Activated T-cell treated with anti-CD3 and anti-CD28 coated beads, Interleukin-2, amount 50 U/mL, for 1 hour (primary cell): Measurements from ENCODE around the gene LTB4R.
"Not testable (repeated sequence)": the region's sequence is repeated elsewhere in the genome, so short reads cannot be mapped to it uniquely, and the experiment has no call there.

ENCODE experiments used
- DNase-seq: peaks from one replicate; pipeline ENCODE4 v3.0.0-alpha.2; 2020

LTB4R gene

GRCh38 chr14:24348186-24348585 lies 36.9 kb downstream of the LTB4R start:
- no peak for DNase-seq

- no peak for DNase-seq
These were observed 38.4 kb downstream of the LTB4R start for GRCh38 chr14:24349742-24350141.

- DNase-seq: no peak
These were observed 40.2 kb downstream of the LTB4R start for GRCh38 chr14:24351517-24351916.

- no peak for DNase-seq
These were observed 42.5 kb downstream of the LTB4R start for GRCh38 chr14:24353559-24354481.

GRCh38 chr14:24354482-24354825 lies 43.2 kb downstream of the LTB4R start:
- DNase-seq: not testable (repeated sequence)

GRCh38 chr14:24355009-24355408 lies 43.7 kb downstream of the LTB4R start:
- DNase-seq: no peak

GRCh38 chr14:24356208-24356607 lies 44.9 kb downstream of the LTB4R start:
- DNase-seq: no peak

- no peak for DNase-seq
These were observed 49.0 kb downstream of the LTB4R start for GRCh38 chr14:24360281-24360680.

- DNase-seq: no peak
These were observed 50.0 kb downstream of the LTB4R start for GRCh38 chr14:24361326-24361725.

GRCh38 chr14:24362241-24362960 lies 51.1 kb downstream of the LTB4R start:
- DNase-seq: no peak

GRCh38 chr14:24363401-24363800 lies 52.1 kb downstream of the LTB4R start:
- DNase-seq: no peak

GRCh38 chr14:24364841-24365240 lies 53.5 kb downstream of the LTB4R start:
- no peak for DNase-seq

GRCh38 chr14:24365600-24366412 lies 54.5 kb downstream of the LTB4R start:
- peak; percentile 64 for DNase-seq

- no peak for DNase-seq
These were observed 55.1 kb downstream of the LTB4R start for GRCh38 chr14:24366413-24366720.

- DNase-seq: peak; percentile 51
These were observed 55.6 kb downstream of the LTB4R start for GRCh38 chr14:24366721-24367513.
